ENCODE results near the gene ITPRIPL2. TPM values are rescaled to one million over a fixed set of nuclear protein-coding genes. Genes with fewer than 3 reads are reported as not detected.
A peak's percentile ranks its signal among the peaks of the same experiment; 100 is the strongest.

The ITPRIPL2 gene
- 10 to 100 TPM; 11.2 to 31.9 TPM for total RNA-seq

DNA sequence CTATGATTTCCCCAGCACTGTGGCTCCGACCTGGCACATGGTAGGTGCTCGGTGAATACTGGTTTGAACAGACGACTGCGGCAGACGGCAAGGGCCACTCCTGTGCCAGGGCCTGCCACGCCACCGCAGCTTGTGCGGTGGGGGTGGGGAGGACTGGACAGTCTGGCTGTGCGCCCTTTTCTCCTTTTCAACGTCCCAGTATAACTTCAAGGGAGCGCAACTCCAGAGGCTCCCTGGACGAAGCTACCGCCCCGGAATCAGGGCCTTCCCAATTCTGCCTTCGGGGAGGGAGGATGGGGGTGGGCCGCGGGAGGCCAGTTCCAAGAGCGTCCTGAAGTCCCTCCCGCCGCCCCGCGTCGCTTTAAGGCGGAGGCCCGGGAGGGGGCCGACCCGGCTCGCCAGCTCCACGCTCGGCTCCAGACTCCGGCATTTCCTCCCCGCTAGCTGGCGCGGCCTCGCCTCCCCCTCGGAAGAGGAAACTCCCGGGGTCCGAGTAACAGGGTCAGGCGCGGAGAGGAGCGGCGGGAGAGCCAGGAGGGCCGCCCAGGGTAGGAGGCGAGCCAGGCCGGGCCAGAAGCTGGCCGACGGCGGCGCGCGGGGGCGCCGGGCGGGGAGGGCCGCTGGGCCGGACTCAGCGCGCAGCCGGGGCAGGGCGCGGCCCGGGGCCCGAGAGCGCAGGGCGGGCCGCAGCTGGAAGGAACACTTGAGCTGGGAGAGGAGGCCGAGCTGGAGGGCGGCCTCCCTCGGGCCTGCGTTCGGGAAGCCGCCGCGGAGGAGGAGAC lies at the start of gene ITPRIPL2:
TSS of gene ITPRIPL2 (plus strand) at position 388 of the 782 bp plus-strand sequence. CDS start 498 bp downstream, outside the sequence.
- DNase-seq (ENCODE audit: low spot score) (no peak), ATAC-seq (peak; percentile 50 to 65)
- Mint-ChIP-seq H3K9me3 (no peaks in the 10 kb centered on the region), H3K27me3 (peaks cover 0 to 24% of the 10 kb centered on the region in 2 donors), H3K4me1 (ENCODE audit: low read depth in 2 of 2) (peaks cover 9 to 21% of the 10 kb centered on the region in 2 donors), H3K36me3 (no peaks in the 10 kb centered on the region), H3K27ac (peak within 1 kb of the TSS in 1 of 2 donors; percentile 84), H3K4me3 (peak within 1 kb of the TSS; percentile 86)

DNA sequence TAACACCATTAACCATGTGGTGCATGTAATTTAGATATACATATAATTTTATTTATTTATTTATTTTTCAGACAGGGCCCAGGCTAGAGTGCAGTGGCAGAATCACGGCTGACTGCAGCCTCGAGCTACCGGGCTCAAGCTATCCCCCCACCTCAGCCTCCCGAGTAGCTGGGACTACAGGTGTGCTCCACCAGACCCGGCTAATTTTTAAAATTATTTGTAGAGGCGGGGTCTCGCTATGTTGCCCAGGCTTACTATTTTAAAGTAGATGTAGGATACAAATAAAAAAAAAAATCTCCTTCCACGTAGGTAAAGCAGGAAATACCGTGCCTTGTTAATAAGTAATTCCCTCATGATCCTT lies 46.8 kb upstream of the ITPRIPL2 start:
- peak overlapping the region; percentile 90 to 96 for H3K27ac Mint-ChIP-seq
- peaks cover 7 to 11% of the 10 kb centered on the region in 2 donors for H3K4me1 Mint-ChIP-seq (ENCODE audit: low read depth in 2 of 2)
- H3K36me3 Mint-ChIP-seq, result no peaks in the 10 kb centered on the region
- DNase-seq (ENCODE audit: low spot score), result no peak
- no peaks in the 10 kb centered on the region for H3K9me3 Mint-ChIP-seq
- H3K4me3 Mint-ChIP-seq, result peak overlapping the region; percentile 89
- no peaks in the 10 kb centered on the region for H3K27me3 Mint-ChIP-seq
- no peak for ATAC-seq

DNA sequence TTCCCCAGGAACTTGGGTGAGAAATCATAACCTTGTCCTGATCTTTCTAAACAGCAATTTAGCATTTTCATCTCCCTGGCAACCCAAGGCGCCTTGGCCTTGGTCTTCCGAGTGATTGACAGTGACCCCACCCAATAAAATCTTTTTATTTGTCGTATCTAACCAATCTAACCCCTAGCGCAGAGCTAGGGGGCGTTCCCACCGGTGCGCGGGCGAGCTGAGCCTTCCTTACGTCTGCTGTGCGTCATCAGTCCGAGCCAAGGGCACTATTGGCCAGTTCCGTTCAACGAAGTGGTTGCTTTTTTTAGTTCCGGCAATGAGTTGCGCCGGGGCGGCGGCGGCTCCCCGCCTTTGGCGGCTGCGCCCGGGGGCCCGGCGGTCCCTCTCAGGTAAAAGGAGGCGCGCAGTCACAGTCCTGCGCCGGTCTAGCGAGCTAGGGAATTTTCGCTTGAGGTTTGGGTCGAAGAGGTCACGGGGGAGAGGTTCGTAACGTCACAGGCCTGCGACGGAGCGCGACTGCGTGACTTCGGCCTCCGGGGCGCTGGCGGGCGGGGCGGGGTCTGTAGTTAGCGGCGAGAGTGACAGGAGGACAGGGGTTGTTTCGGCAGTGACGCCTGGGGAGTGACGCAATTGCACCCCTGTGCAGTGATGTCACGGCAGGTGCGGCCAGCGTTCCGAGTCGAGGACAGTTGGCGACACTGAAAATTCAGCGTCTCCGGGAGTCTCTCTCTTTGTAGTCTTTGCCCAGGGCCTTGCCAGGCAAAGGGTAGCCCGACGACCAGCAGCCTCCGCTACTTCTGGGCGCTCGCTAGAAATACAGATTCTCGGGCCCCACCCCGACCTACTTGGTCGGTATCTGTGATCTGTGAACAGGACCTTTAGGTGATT lies 46.2 kb upstream of the ITPRIPL2 start, which contains the start of gene COQ7:
TSS of gene COQ7 (plus strand) at position 266 of the 888 bp plus-strand sequence. CDS start at position 317, 51 bp downstream.
- peak within 1 kb of the TSS; percentile 89 for H3K4me3 Mint-ChIP-seq
- H3K36me3 Mint-ChIP-seq, result no peaks in the 10 kb centered on the region
- H3K27me3 Mint-ChIP-seq, result no peaks in the 10 kb centered on the region
- peak; percentile 99 for DNase-seq (ENCODE audit: low spot score)
- H3K9me3 Mint-ChIP-seq, result no peaks in the 10 kb centered on the region
- H3K4me1 Mint-ChIP-seq (ENCODE audit: low read depth in 2 of 2), result peaks cover 7 to 11% of the 10 kb centered on the region in 2 donors
- peak within 1 kb of the TSS; percentile 90 to 96 for H3K27ac Mint-ChIP-seq
- ATAC-seq, result peak; percentile 97

- H3K27ac Mint-ChIP-seq, result peak overlapping the region; percentile 90 to 96
- H3K36me3 Mint-ChIP-seq, result no peaks in the 10 kb centered on the region
- no peaks in the 10 kb centered on the region for H3K9me3 Mint-ChIP-seq
- peaks cover 8 to 11% of the 10 kb centered on the region in 2 donors for H3K4me1 Mint-ChIP-seq (ENCODE audit: low read depth in 2 of 2)
- H3K4me3 Mint-ChIP-seq, result peak overlapping the region; percentile 89
- ATAC-seq (no peak), DNase-seq (ENCODE audit: low spot score) (no peak)
- H3K27me3 Mint-ChIP-seq, result no peaks in the 10 kb centered on the region
These were observed 45.4 kb upstream of the ITPRIPL2 start for GRCh38 chr16:19068237-19068815.

GRCh38 chr16:19071811-19072777 lies 41.7 kb upstream of the ITPRIPL2 start:
- Mint-ChIP-seq H3K4me3 (no peak overlapping the region), H3K9me3 (no peaks in the 10 kb centered on the region), H3K36me3 (no peaks in the 10 kb centered on the region), H3K27me3 (no peaks in the 10 kb centered on the region), H3K4me1 (ENCODE audit: low read depth in 2 of 2) (peaks cover 4 to 11% of the 10 kb centered on the region in 2 donors), H3K27ac (no peak overlapping the region)
- ATAC-seq, result no peak
- no peak for DNase-seq (ENCODE audit: low spot score)

- no peak for DNase-seq (ENCODE audit: low spot score)
- Mint-ChIP-seq H3K4me1 (ENCODE audit: low read depth in 2 of 2) (peaks cover 0 to 7% of the 10 kb centered on the region in 2 donors), H3K36me3 (no peaks in the 10 kb centered on the region), H3K9me3 (no peaks in the 10 kb centered on the region), H3K27me3 (no peaks in the 10 kb centered on the region), H3K4me3 (no peak overlapping the region), H3K27ac (no peak overlapping the region)
- peak in 1 of 2 donors; percentile 25 for ATAC-seq
These were observed 40.4 kb upstream of the ITPRIPL2 start for GRCh38 chr16:19073344-19073743.

DNA sequence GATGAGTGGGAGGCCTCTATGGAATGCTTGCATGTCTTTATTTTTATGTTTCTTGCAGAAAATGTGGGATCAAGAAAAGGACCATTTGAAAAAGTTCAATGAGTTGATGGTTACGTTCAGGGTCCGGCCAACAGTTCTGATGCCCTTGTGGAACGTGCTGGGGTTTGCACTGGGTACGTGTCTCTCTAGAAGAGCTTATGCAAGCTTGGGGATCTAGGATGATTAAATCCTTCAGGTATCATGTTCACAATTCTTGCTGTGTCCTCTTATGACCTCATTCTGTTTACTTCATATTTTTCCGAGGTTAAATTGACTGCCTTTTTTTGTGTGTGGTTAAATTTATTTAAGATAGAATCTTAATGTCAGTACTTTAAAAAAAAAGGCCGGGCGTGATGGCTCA lies 39.9 kb upstream of the ITPRIPL2 start:
- H3K4me1 Mint-ChIP-seq (ENCODE audit: low read depth in 2 of 2), result peaks cover 0 to 7% of the 10 kb centered on the region in 2 donors
- DNase-seq (ENCODE audit: low spot score) (no peak), ATAC-seq (no peak)
- H3K27ac Mint-ChIP-seq, result no peak overlapping the region
- H3K27me3 Mint-ChIP-seq, result no peaks in the 10 kb centered on the region
- H3K36me3 Mint-ChIP-seq, result no peaks in the 10 kb centered on the region
- no peaks in the 10 kb centered on the region for H3K9me3 Mint-ChIP-seq
- no peak overlapping the region for H3K4me3 Mint-ChIP-seq

- ATAC-seq (no peak), DNase-seq (ENCODE audit: low spot score) (no peak)
- H3K4me1 Mint-ChIP-seq (ENCODE audit: low read depth in 2 of 2), result peaks cover 0 to 7% of the 10 kb centered on the region in 2 donors
- no peaks in the 10 kb centered on the region for H3K9me3 Mint-ChIP-seq
- no peaks in the 10 kb centered on the region for H3K27me3 Mint-ChIP-seq
- no peaks in the 10 kb centered on the region for H3K36me3 Mint-ChIP-seq
- H3K27ac Mint-ChIP-seq, result no peak overlapping the region
- no peak overlapping the region for H3K4me3 Mint-ChIP-seq
These were observed 38.3 kb upstream of the ITPRIPL2 start for GRCh38 chr16:19075511-19075910.

DNA sequence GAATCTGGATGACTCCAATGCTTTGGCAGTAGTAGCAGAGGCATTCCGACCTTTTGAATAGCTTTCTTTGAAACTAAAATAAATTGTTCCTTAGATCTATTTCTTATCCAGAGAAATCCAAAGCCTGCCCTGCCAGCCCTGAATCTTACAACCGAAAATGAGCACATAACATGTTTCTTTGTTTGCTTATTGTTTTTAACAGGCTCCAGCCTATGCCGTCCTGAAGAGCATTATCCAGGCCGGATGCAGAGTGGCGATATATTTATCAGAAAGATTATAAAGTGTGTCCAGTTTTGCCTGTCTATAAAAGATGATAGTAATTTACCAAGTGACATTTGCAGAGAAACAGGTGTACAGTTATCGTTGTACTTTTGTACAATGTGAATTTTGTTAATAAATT lies 35.9 kb upstream of the ITPRIPL2 start:
- no peak overlapping the region for H3K27ac Mint-ChIP-seq
- peaks cover 0 to 7% of the 10 kb centered on the region in 2 donors for H3K4me1 Mint-ChIP-seq (ENCODE audit: low read depth in 2 of 2)
- no peaks in the 10 kb centered on the region for H3K27me3 Mint-ChIP-seq
- H3K4me3 Mint-ChIP-seq, result no peak overlapping the region
- ATAC-seq, result no peak
- no peak for DNase-seq (ENCODE audit: low spot score)
- no peaks in the 10 kb centered on the region for H3K9me3 Mint-ChIP-seq
- no peaks in the 10 kb centered on the region for H3K36me3 Mint-ChIP-seq

DNA sequence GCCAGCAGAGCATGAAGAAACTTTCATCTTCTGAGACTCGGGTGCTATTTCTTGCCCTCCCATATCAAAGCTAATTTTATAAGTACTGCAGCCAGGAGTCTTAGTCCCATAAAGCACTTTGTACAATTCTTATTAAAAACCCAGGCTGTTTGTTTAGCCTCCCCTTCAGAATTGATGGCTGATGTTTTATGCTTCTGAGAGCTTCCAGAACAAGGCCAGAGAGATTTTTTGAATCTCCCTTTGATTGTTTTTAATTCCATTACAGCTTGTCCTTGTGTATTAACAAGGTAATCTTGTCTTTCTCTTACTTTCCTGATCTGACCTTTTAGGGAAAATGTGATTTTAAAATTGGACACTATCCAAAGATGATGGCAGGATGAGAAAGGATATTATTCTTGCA lies 30.1 kb upstream of the ITPRIPL2 start:
- H3K27ac Mint-ChIP-seq, result no peak overlapping the region
- ATAC-seq, result no peak

GRCh38 chr16:19084139-19084538 lies 29.6 kb upstream of the ITPRIPL2 start:
- Mint-ChIP-seq H3K36me3 (no peaks in the 10 kb centered on the region), H3K4me1 (ENCODE audit: low read depth in 2 of 2) (peaks cover 3 to 8% of the 10 kb centered on the region in 2 donors), H3K27me3 (peaks cover 9 to 12% of the 10 kb centered on the region in 2 donors), H3K9me3 (no peaks in the 10 kb centered on the region), H3K4me3 (no peak overlapping the region), H3K27ac (no peak overlapping the region)
- ATAC-seq (no peak), DNase-seq (ENCODE audit: low spot score) (no peak)

More for the DNA sequence above, 30.1 kb upstream of the ITPRIPL2 start:
- DNase-seq (ENCODE audit: low spot score), result no peak
- no peaks in the 10 kb centered on the region for H3K36me3 Mint-ChIP-seq
- H3K27me3 Mint-ChIP-seq, result peaks cover 9 to 12% of the 10 kb centered on the region in 2 donors
- peaks cover 3 to 8% of the 10 kb centered on the region in 2 donors for H3K4me1 Mint-ChIP-seq (ENCODE audit: low read depth in 2 of 2)
- H3K4me3 Mint-ChIP-seq, result no peak overlapping the region
- no peaks in the 10 kb centered on the region for H3K9me3 Mint-ChIP-seq

- Mint-ChIP-seq H3K4me1 (ENCODE audit: low read depth in 2 of 2) (peaks cover 3 to 8% of the 10 kb centered on the region in 2 donors), H3K9me3 (no peaks in the 10 kb centered on the region), H3K36me3 (no peaks in the 10 kb centered on the region), H3K27me3 (peaks cover 9 to 12% of the 10 kb centered on the region in 2 donors), H3K27ac (no peak overlapping the region), H3K4me3 (no peak overlapping the region)
- no peak for ATAC-seq
- no peak for DNase-seq (ENCODE audit: low spot score)
These were observed 28.9 kb upstream of the ITPRIPL2 start for GRCh38 chr16:19084879-19085278.
